Measurements from ENCODE around the gene GABRB3.

Gene GABRB3

GRCh38 chr15:26624128-26624527, 148.7 kb downstream of the GABRB3 start:
- no peak for DNase-seq

DNA sequence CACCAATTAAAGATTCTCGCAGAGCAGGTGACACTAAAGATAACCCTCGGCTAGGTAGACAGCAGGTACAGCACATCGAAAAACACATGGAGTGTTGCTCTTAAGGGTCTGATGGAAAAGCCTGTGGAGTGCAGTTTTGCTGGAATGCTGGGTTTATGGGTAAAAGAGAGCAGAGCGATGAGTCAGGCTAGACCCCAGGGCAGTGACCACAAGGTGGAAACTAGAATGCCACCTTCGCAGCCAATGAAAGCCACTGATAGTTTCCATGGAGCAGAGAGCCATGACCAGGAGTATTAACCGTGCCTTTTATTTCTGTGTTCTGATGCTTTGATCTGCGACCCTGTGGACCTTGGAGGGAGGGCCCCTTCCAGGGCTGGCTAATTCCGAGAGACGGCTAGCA, 149.8 kb downstream of the GABRB3 start:
- DNase-seq, result no peak

GRCh38 chr15:26621816-26622215, 151.1 kb downstream of the GABRB3 start:
- no peak for DNase-seq

GRCh38 chr15:26620528-26621458, 152.1 kb downstream of the GABRB3 start:
- no peak for DNase-seq

DNA sequence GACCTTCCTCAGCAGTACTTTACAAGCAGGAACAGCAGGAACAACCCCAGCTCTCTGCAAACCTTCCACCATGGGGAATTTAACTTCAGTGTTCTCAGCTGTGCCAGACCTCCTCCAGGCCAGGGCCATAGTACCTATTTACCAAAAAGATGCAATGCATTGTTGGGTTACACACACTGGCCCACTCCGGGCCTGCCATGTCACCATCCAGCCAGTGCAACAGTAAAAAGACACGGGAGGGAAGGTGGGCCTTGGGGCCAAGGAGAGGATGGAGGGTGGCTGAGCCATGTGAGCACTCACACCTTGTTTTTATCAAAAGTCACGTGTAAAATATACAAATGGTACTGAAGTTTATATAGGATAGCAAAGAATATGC, 157.0 kb downstream of the GABRB3 start:
- DNase-seq, result no peak

GRCh38 chr15:26615188-26615926, 157.5 kb downstream of the GABRB3 start:
- DNase-seq, result no peak

DNA sequence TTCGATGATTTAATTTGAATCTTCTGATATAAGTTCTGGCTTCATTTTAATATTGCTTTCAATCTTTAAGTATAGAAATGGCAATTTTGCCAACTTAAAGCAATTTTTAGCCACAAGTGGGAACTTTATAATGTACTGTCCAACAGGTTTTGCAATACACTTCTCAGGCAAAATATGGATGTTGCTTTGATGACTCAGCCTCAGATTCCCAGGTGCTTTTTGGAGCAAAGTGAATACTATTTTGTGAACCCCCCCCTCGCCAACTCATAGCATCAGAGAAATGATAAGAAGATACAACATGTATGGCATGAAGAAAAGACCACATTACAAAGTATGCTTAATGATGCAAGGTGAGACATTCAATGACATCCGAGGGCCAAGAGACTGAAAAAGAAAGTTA, 158.1 kb downstream of the GABRB3 start:
- no peak for DNase-seq

GRCh38 chr15:26598704-26599103, 174.2 kb downstream of the GABRB3 start:
- no peak for DNase-seq

GRCh38 chr15:26595611-26596010, 177.3 kb downstream of the GABRB3 start:
- no peak for DNase-seq

DNA sequence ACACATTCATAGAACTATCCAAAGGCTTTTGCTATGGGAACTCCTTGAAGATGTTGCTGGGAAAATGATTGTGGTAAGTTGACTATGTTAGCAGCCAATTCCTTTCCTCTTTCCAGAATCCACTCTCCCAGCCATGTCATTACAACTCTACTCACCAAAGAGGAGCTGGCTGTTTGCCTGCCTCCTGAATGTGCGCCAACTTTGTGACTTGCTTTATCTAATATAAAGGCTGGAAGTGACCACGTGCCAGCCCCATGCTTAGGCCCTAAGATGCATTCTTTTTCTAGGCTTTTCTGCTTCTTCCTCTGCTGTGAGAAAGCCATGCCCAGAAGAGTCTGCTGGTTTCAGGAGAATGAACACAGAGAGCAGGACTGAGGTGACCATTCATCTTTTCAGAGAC, 182.2 kb downstream of the GABRB3 start:
- no peak for DNase-seq

GRCh38 chr15:26582840-26583239, 190.0 kb downstream of the GABRB3 start:
- DNase-seq, result no peak

GRCh38 chr15:26580943-26581342, 191.9 kb downstream of the GABRB3 start:
- no peak for DNase-seq

DNA sequence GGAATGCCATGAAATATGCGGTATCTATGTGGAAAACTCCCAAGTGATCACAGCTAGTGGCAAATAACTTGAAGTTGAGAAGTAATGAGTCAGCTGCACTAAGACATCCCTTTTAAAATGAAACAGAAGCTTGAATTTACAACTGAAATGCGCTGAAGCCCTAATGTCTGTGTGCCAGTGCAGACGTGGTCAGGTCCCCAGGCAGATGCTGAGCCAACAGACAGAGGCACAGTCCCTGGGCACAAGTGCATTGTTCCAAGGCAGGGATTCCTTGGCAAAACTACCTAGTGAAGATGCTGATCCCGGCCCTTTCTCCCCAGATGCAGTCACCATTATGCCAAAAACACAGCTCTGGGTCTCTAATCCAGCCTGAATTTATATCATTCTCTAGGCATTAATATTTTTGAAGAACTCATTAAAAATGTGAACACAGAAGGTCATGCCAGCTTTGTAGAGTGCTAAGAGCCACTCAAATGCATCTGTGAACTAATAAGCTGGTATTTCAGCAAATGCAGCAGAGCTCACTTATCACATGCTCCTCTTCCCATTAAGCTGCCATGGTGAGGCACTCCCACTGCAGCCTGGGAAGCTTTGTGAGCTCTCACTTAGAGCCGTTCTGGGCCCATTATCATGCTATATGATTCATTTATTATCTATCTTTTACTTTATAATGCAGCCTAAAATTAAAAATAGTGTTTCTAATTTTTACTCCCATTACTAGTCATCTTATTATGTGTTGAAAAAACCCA, 200.1 kb downstream of the GABRB3 start:
- DNase-seq, result no peak

- no peak for DNase-seq
These were observed 201.5 kb downstream of the GABRB3 start for GRCh38 chr15:26571346-26571745.

DNA sequence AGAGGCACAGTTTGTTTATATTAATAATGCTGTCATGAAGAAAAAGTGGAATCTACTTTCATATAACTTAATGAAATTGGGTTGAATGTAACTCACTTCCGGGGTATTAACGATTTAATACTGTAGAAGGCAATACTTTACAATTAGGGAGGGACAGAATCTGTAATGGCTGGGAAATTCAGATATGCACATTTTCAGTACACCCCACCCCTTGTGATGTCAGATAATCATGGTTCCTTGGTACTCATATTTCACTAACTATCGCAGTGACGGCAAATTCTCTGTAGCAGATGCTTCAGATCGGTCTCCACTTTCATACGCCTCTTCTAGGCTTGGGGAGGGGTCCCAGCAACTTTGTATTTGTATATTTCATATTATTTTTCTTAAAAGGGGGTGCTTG, 207.3 kb downstream of the GABRB3 start:
- no peak for DNase-seq

GRCh38 chr15:26564361-26564760, 208.5 kb downstream of the GABRB3 start:
- DNase-seq, result no peak

DNA sequence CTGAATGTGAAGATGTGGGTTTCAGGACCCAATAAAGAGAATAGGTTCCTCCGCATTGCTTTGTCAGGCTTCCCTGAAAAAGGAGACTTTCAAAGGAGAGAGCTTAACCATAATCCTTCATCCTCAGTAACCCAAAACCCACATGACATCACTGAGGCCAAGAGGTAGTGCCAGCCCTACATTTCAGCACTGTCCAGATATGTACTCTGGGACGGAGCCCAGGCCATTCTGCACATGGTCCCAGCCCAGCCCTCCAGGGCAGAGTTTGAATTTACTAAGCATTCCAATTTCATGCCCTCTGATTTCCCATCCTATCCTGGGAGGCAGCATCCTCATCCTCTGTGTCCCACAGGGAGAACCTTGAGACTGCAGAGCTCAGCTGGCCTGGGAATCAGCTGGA, 210.5 kb downstream of the GABRB3 start:
- no peak for DNase-seq

DNA sequence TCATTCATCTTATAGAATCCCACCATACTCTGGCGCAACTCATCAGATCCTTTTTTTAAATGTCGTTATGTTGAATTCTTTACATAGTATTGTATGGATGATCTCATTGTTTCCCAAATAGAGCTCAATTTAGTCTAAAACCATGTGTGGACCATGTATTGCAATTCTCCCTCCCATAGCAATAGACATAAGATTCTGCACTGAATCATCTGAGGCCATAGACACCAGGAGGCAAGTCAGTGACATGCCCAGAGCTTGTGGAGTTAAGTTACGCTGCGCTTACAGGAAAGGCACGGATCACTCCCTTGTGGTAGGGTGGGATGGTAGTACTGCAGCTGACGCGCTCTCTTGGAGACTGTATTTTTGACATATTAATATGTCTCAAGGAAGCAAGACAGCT, 211.0 kb downstream of the GABRB3 start:
- no peak for DNase-seq

- no peak for DNase-seq
These were observed 211.7 kb downstream of the GABRB3 start for GRCh38 chr15:26561130-26561529.

GRCh38 chr15:26555898-26556297, 217.0 kb downstream of the GABRB3 start:
- no peak for DNase-seq

DNA sequence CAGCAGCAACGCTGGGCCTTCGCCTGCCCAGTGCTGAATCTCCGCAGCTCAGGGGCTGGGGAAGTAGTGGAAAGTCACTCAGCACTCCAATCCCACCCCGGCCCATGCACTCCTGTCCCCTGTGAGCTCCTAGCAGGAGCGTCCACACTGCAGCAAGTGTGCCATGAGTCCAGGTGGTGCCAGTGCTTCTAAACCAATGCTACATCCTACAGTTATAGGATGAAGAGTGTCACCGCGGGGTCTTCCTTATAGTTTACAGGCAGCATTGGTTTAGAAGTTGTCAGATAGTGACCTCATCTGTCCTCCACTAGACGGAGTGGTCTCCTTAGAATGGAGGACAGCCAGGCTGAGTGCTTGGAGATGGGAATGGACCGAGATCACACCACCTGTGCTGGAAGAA, 221.4 kb downstream of the GABRB3 start:
- DNase-seq, result no peak

GRCh38 chr15:26550880-26551279, 222.0 kb downstream of the GABRB3 start:
- no peak for DNase-seq

GRCh38 chr15:26537663-26538062, 235.2 kb downstream of the GABRB3 start:
- DNase-seq, result no peak

DNA sequence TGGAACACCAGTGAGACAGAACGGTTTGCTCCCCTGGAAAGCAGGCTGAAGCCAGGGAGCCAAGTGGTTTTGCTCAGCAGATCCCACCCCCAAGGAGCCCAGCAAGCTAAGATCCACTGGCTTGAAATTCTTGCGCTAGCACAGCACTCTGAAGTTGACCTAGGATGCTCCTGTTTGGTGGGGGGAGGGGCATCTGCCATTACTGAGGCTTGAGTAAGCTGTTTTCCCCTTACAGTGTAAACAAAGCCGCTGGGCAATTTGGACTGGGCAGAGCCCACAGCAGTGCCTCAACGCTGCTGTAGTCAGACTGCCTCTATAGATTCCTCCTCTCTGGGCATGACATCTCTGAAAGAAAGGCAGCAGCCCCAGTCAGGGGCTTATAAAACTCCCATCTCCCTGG, 241.4 kb downstream of the GABRB3 start:
- DNase-seq, result no peak
